ENCODE data around the gene OR2AT4.
"Not testable (repeated sequence)": the region's sequence is repeated elsewhere in the genome, so short reads cannot be mapped to it uniquely, and the experiment has no call there.

OR2AT4 gene

GRCh38 chr11:75068993-75069392 lies 27.7 kb downstream of the OR2AT4 start:
- DNase-seq (ENCODE audit: low read depth in 2 of 3, low spot score in 1 of 3), result no peak

GRCh38 chr11:75068559-75068958 lies 28.1 kb downstream of the OR2AT4 start:
- no peak for DNase-seq (ENCODE audit: low read depth in 2 of 3, low spot score in 1 of 3)

- DNase-seq (ENCODE audit: low read depth in 2 of 3, low spot score in 1 of 3), result no peak
These were observed 30.6 kb downstream of the OR2AT4 start for GRCh38 chr11:75066061-75066460.

- no peak for DNase-seq (ENCODE audit: low read depth in 2 of 3, low spot score in 1 of 3)
These were observed 32.8 kb downstream of the OR2AT4 start for GRCh38 chr11:75063741-75064314.

- DNase-seq (ENCODE audit: low read depth in 2 of 3, low spot score in 1 of 3), result no peak
These were observed 37.4 kb downstream of the OR2AT4 start for GRCh38 chr11:75059299-75059698.

- DNase-seq (ENCODE audit: low read depth in 2 of 3, low spot score in 1 of 3), result no peak
These were observed 39.9 kb downstream of the OR2AT4 start for GRCh38 chr11:75056814-75057213.

- no peak for DNase-seq (ENCODE audit: low read depth in 2 of 3, low spot score in 1 of 3)
These were observed 41.2 kb downstream of the OR2AT4 start for GRCh38 chr11:75055511-75055910.

GRCh38 chr11:75052457-75052856 lies 44.2 kb downstream of the OR2AT4 start:
- no peak for DNase-seq (ENCODE audit: low read depth in 2 of 3, low spot score in 1 of 3)

- DNase-seq (ENCODE audit: low read depth in 2 of 3, low spot score in 1 of 3), result no peak
These were observed 45.6 kb downstream of the OR2AT4 start for GRCh38 chr11:75051043-75051442.

- no peak for DNase-seq (ENCODE audit: low read depth in 2 of 3, low spot score in 1 of 3)
These were observed 46.2 kb downstream of the OR2AT4 start for GRCh38 chr11:75050516-75050915.

- not testable (repeated sequence) for DNase-seq (ENCODE audit: low read depth in 2 of 3, low spot score in 1 of 3)
These were observed 47.0 kb downstream of the OR2AT4 start for GRCh38 chr11:75049501-75050266.

GRCh38 chr11:75047191-75047590 lies 49.5 kb downstream of the OR2AT4 start:
- no peak for DNase-seq (ENCODE audit: low read depth in 2 of 3, low spot score in 1 of 3)

GRCh38 chr11:75046668-75047067 lies 50.0 kb downstream of the OR2AT4 start:
- DNase-seq (ENCODE audit: low read depth in 2 of 3, low spot score in 1 of 3), result not testable (repeated sequence)

- DNase-seq (ENCODE audit: low read depth in 2 of 3, low spot score in 1 of 3), result not testable (repeated sequence)
These were observed 52.1 kb downstream of the OR2AT4 start for GRCh38 chr11:75044381-75045170.

GRCh38 chr11:75041821-75042220 lies 54.9 kb downstream of the OR2AT4 start:
- not testable (repeated sequence) for DNase-seq (ENCODE audit: low read depth in 2 of 3, low spot score in 1 of 3)

- DNase-seq (ENCODE audit: low read depth in 2 of 3, low spot score in 1 of 3), result no peak
These were observed 55.4 kb downstream of the OR2AT4 start for GRCh38 chr11:75041263-75041662.

GRCh38 chr11:75040167-75040770 lies 56.4 kb downstream of the OR2AT4 start:
- no peak for DNase-seq (ENCODE audit: low read depth in 2 of 3, low spot score in 1 of 3)

- DNase-seq (ENCODE audit: low read depth in 2 of 3, low spot score in 1 of 3), result no peak
These were observed 60.6 kb downstream of the OR2AT4 start for GRCh38 chr11:75035911-75036565.

GRCh38 chr11:75035256-75035655 lies 61.4 kb downstream of the OR2AT4 start:
- DNase-seq (ENCODE audit: low read depth in 2 of 3, low spot score in 1 of 3), result no peak

GRCh38 chr11:75033916-75034315 lies 62.8 kb downstream of the OR2AT4 start:
- no peak for DNase-seq (ENCODE audit: low read depth in 2 of 3, low spot score in 1 of 3)

GRCh38 chr11:75032550-75032935 lies 64.1 kb downstream of the OR2AT4 start:
- no peak for DNase-seq (ENCODE audit: low read depth in 2 of 3, low spot score in 1 of 3)
